GM18517 (cell line): ENCODE measurements around the gene ENKD1.
"Not testable (repeated sequence)": the region's sequence is repeated elsewhere in the genome, so short reads cannot be mapped to it uniquely, and the experiment has no call there.

Experiments used
- ATAC-seq: cut with Tn5 transposase; IDR thresholded peaks from one replicate; pipeline ENCODE4 v1.9.1; 2021; ENCODE audit warnings: mild to moderate bottlenecking, moderate library complexity; ENCODE audit not compliant: unreplicated experiment

The ENKD1 gene

GRCh38 chr16:67666559-67667452 lies at the start of gene ENKD1, which contains the start of gene C16orf86:
Gene ENKD1, minus strand, starts transcription at chr16:67666750. Its CDS starts 308 bp downstream, at chr16:67666442.
Gene C16orf86, plus strand, starts transcription at chr16:67666814. Its CDS starts 157 bp downstream, at chr16:67666971.
- no peak for ATAC-seq

- ATAC-seq = no peak
Observed at GRCh38 chr16:67716097-67716496, 49.5 kb upstream of the ENKD1 start.

GRCh38 chr16:67714522-67714921 lies 48.0 kb upstream of the ENKD1 start:
- ATAC-seq = no peak

- no peak for ATAC-seq
Observed at GRCh38 chr16:67713647-67714273, 47.2 kb upstream of the ENKD1 start.

GRCh38 chr16:67710607-67711006 lies 44.1 kb upstream of the ENKD1 start:
- no peak for ATAC-seq

GRCh38 chr16:67709050-67709449 lies 42.5 kb upstream of the ENKD1 start:
- no peak for ATAC-seq

- no peak for ATAC-seq
Observed at GRCh38 chr16:67708368-67708771, 41.8 kb upstream of the ENKD1 start.

GRCh38 chr16:67707790-67708189 lies 41.2 kb upstream of the ENKD1 start:
- ATAC-seq = no peak

GRCh38 chr16:67707210-67707609 lies 40.7 kb upstream of the ENKD1 start:
- no peak for ATAC-seq

GRCh38 chr16:67704110-67704509 lies 37.6 kb upstream of the ENKD1 start:
- ATAC-seq = no peak

- no peak for ATAC-seq
Observed at GRCh38 chr16:67703626-67704025, 37.1 kb upstream of the ENKD1 start.

- ATAC-seq = no peak
Observed at GRCh38 chr16:67702130-67702529, 35.6 kb upstream of the ENKD1 start.

GRCh38 chr16:67701420-67701819 lies 34.9 kb upstream of the ENKD1 start:
- no peak for ATAC-seq

GRCh38 chr16:67699265-67699664 lies 32.7 kb upstream of the ENKD1 start:
- no peak for ATAC-seq

- ATAC-seq = no peak
Observed at GRCh38 chr16:67697422-67698185, 31.1 kb upstream of the ENKD1 start.

- ATAC-seq = no peak
Observed at GRCh38 chr16:67694611-67695010, 28.1 kb upstream of the ENKD1 start.

GRCh38 chr16:67693517-67694285 lies 27.2 kb upstream of the ENKD1 start:
- ATAC-seq = not testable (repeated sequence)

GRCh38 chr16:67685388-67686112 lies 19.0 kb upstream of the ENKD1 start:
- no peak for ATAC-seq

GRCh38 chr16:67683767-67684166 lies 17.2 kb upstream of the ENKD1 start:
- ATAC-seq = no peak
